Peyer's patch (tissue), 4 donors: ENCODE data around the gene QDPR. TPM values are rescaled to one million over a fixed set of nuclear protein-coding genes. Genes with fewer than 3 reads are reported as not detected.

ENCODE experiments used
- DNase-seq, 3 donors: peaks; one replicate each; pipeline ENCODE4 v3.0.0-alpha.2; 2017 to 2019
- H3K27ac ChIP-seq, 4 donors: fragments of 200-600 bp; sonication (generic); one replicate each; pipeline ENCODE4 v1.5.1; 2016 to 2019
- H3K27me3 ChIP-seq, 2 donors: fragments of 200-600 bp; sonication (generic); one replicate each; pipeline ENCODE4 v1.5.1; 2019
- H3K36me3 ChIP-seq, 3 donors: fragments of 200-600 bp; sonication (generic); one replicate each; pipeline ENCODE4 v1.5.1; 2016 to 2019
- H3K4me1 ChIP-seq, 4 donors: fragments of 200-600 bp; sonication (generic); one replicate each; pipeline ENCODE4 v1.5.1; 2016 to 2019
- H3K4me3 ChIP-seq, 4 donors: fragments of 200-600 bp; sonication (generic); 1 replicate in 3 of 4; 2 replicates in 1 of 4; pipeline ENCODE4 v1.5.1; 2016 to 2019; ENCODE audit warnings: mild to moderate bottlenecking in 1 of 4
- H3K9me3 ChIP-seq, 4 donors: fragments of 200-600 bp; sonication (generic); one replicate each; pipeline ENCODE4 v1.5.1; 2016 to 2019; ENCODE audit warnings: mild to moderate bottlenecking in 1 of 4
- POLR2A ChIP-seq, 2 donors: fragments of 450-650 bp; IDR thresholded peaks; one replicate each; pipeline ENCODE4 v1.5.1; 2017; ENCODE audit warnings: antibody characterized with exemption in 2 of 2, mild to moderate bottlenecking in 2 of 2, moderate library complexity in 2 of 2
- total RNA-seq, 4 donors: library from RNA; depleted of rRNA; stranded (reverse); fragments of >200 nt; gene quantifications; one replicate each; pipeline ENCODE4 v1.1.0, GENCODE V29; 2016
- TF ChIP-seq, protein P1 (sequence below), 6 experiments: fragments of 450-650 bp in 4 of 6; fragments of 200-600 bp in 2 of 6; sonication (generic) in 1 of 6; IDR thresholded peaks; one replicate each; pipeline ENCODE4 v1.5.1; 2017 to 2019; ENCODE audit warnings: antibody characterized with exemption in 6 of 6, mild to moderate bottlenecking in 3 of 6, moderate library complexity in 1 of 6

The QDPR gene
- total RNA-seq, 4 donors from 2014 or later = 8.2 to 17.0 (median 12.5) TPM

DNA sequence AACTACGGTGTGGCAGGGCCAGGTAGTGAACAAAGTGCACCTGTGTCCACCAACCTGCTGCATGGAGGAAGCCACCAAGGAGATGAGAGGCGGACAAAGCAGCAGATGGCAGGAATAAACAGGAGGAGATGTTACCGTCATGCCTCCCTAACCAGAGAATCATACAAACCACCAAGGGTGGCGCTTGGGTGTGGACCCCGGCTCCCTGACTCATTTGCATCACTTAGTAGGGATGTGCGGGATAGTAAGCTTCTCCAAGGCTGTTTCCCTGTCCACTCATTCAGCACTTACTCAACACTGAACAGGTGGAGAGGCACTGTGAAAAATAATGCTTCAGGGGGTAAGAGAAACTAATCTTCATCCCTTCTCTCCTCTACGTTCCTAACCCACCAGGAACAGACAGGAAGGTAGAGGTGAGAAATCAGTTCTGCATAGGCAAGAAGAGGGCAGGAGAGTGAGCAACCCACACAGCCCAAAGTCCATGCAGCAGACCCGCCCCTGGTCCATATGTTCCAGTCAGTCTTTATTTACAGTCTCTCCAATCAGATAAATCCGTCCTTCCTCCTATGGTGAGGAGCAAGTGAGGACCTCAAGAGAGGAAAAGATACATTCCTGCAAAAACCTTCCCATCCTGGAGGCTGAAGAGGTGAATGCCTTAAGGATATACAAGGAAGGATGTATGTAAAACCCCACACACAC is 34.0 kb downstream of the QDPR start:
- H3K27ac ChIP-seq = no peak overlapping the region
- no peaks in the 10 kb centered on the region for H3K27me3 ChIP-seq
- no peaks in the 10 kb centered on the region for H3K4me1 ChIP-seq
- H3K9me3 ChIP-seq = peaks cover 0 to 3% (median 0%) of the 10 kb centered on the region in 4 donors
- DNase-seq = no peak
- TF ChIP-seq, protein P1, sequence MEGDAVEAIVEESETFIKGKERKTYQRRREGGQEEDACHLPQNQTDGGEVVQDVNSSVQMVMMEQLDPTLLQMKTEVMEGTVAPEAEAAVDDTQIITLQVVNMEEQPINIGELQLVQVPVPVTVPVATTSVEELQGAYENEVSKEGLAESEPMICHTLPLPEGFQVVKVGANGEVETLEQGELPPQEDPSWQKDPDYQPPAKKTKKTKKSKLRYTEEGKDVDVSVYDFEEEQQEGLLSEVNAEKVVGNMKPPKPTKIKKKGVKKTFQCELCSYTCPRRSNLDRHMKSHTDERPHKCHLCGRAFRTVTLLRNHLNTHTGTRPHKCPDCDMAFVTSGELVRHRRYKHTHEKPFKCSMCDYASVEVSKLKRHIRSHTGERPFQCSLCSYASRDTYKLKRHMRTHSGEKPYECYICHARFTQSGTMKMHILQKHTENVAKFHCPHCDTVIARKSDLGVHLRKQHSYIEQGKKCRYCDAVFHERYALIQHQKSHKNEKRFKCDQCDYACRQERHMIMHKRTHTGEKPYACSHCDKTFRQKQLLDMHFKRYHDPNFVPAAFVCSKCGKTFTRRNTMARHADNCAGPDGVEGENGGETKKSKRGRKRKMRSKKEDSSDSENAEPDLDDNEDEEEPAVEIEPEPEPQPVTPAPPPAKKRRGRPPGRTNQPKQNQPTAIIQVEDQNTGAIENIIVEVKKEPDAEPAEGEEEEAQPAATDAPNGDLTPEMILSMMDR (IDR thresholded peaks at IDR 0.05) = no peak
- no peak for TF ChIP-seq POLR2A (IDR thresholded peaks at IDR 0.05)
- no peak overlapping the region for H3K4me3 ChIP-seq
- H3K36me3 ChIP-seq = no peaks in the 10 kb centered on the region

DNA sequence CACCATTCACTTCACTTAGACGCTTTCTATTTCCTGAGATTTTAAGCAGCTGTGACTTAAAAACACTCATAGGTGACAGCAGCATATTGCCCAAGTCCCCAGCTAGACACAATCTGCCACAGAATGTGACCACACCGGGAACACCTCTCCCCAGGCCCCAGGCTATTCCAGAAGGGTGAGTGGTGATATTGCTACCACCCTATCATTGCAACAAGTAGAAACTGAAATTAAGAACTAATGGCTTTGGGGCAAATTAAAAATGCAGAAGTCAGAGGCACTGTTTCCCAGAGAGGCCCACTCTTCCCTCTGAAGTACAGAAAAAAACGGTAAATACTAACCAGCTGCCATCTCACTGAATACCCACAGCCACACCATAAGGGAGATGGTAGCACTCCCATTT is 35.0 kb downstream of the QDPR start:
- TF ChIP-seq, protein P1 (IDR thresholded peaks at IDR 0.05) = no peak
- no peaks in the 10 kb centered on the region for H3K27me3 ChIP-seq
- H3K4me3 ChIP-seq = no peak overlapping the region
- H3K36me3 ChIP-seq = no peaks in the 10 kb centered on the region
- H3K4me1 ChIP-seq = no peaks in the 10 kb centered on the region
- no peak for DNase-seq
- H3K9me3 ChIP-seq = peaks cover 0 to 3% (median 0%) of the 10 kb centered on the region in 4 donors
- H3K27ac ChIP-seq = no peak overlapping the region

GRCh38 chr4:17475481-17475880 is 36.4 kb downstream of the QDPR start:
- Histone ChIP-seq H3K36me3 (no peaks in the 10 kb centered on the region), H3K4me1 (no peaks in the 10 kb centered on the region), H3K27me3 (no peaks in the 10 kb centered on the region), H3K9me3 (no peaks in the 10 kb centered on the region), H3K27ac (no peak overlapping the region), H3K4me3 (no peak overlapping the region)
- no peak for TF ChIP-seq POLR2A (IDR thresholded peaks at IDR 0.05)
- TF ChIP-seq, protein P1 (IDR thresholded peaks at IDR 0.05) = no peak
- DNase-seq = no peak

- TF ChIP-seq, protein P1 (IDR thresholded peaks at IDR 0.05) = no peak
- no peak for TF ChIP-seq POLR2A (IDR thresholded peaks at IDR 0.05)
- Histone ChIP-seq H3K4me1 (no peaks in the 10 kb centered on the region), H3K27me3 (no peaks in the 10 kb centered on the region), H3K9me3 (no peaks in the 10 kb centered on the region), H3K36me3 (no peaks in the 10 kb centered on the region), H3K27ac (no peak overlapping the region), H3K4me3 (no peak overlapping the region)
- no peak for DNase-seq
These were observed 41.8 kb downstream of the QDPR start for GRCh38 chr4:17469931-17470674.

- Histone ChIP-seq H3K27me3 (no peaks in the 10 kb centered on the region), H3K9me3 (no peaks in the 10 kb centered on the region), H3K4me3 (no peak overlapping the region), H3K4me1 (no peaks in the 10 kb centered on the region), H3K36me3 (no peaks in the 10 kb centered on the region), H3K27ac (no peak overlapping the region)
- no peak for DNase-seq
- TF ChIP-seq POLR2A (IDR thresholded peaks at IDR 0.05) = no peak
- TF ChIP-seq, protein P1 (IDR thresholded peaks at IDR 0.05) = peak in 2 of 6 experiments; percentile 22 to 30
These were observed 43.2 kb downstream of the QDPR start for GRCh38 chr4:17468619-17469221.
